Ascending aorta (tissue), 2 donors: ENCODE results near the gene ADRA2C. TPM values are rescaled to one million over a fixed set of nuclear protein-coding genes. Genes with fewer than 3 reads are reported as not detected.
"Not testable (repeated sequence)": the region's sequence is repeated elsewhere in the genome, so short reads cannot be mapped to it uniquely, and the experiment has no call there.

ENCODE experiments used
- DNase-seq, 2 donors: peaks; one replicate each; pipeline ENCODE4 v3.0.0-alpha.2; 2019; ENCODE audit warnings: low spot score in 2 of 2
- H3K27ac ChIP-seq, 2 donors: fragments of 200-600 bp; sonication (generic); one replicate each; pipeline ENCODE4 v1.5.1; 2016 to 2017; ENCODE audit warnings: mild to moderate bottlenecking in 1 of 2
- H3K27me3 ChIP-seq: fragments of 200-600 bp; sonication (generic); one replicate; pipeline ENCODE4 v1.5.1; 2017
- H3K36me3 ChIP-seq, 2 donors: fragments of 200-600 bp; sonication (generic); one replicate each; pipeline ENCODE4 v1.5.1; 2016
- H3K4me1 ChIP-seq, 2 donors: fragments of 200-600 bp; sonication (generic); one replicate each; pipeline ENCODE4 v1.5.1; 2016 to 2017; ENCODE audit warnings: mild to moderate bottlenecking in 1 of 2
- H3K4me3 ChIP-seq, 2 donors: fragments of 200-600 bp; sonication (generic); one replicate each; pipeline ENCODE4 v1.5.1; 2016 to 2017; ENCODE audit warnings: mild to moderate bottlenecking in 1 of 2
- H3K9me3 ChIP-seq, 2 donors: fragments of 200-600 bp; sonication (generic); one replicate each; pipeline ENCODE4 v1.5.1; 2016
- CTCF ChIP-seq, 3 experiments: fragments of 200-600 bp in 2 of 3; fragments of 450-650 bp in 1 of 3; sonication (generic) in 2 of 3; IDR thresholded peaks; one replicate each; pipeline ENCODE4 v1.5.1; 2016 to 2019; ENCODE audit warnings: antibody characterized with exemption in 3 of 3, mild to moderate bottlenecking in 1 of 3, moderate library complexity in 1 of 3
- intact Hi-C: fragments of 100-400 bp; cut with DNase I; formaldehyde crosslinking; loops from one replicate; pipeline ENCODE4 v1.15.1; 2023
- total RNA-seq: library from RNA; depleted of rRNA; stranded (reverse); fragments of >200 nt; gene quantifications from one replicate; pipeline ENCODE4 v1.1.0, GENCODE V29; 2016

ADRA2C gene
- total RNA-seq, 1 donor from 2014 or later = 46.1 TPM

GRCh38 chr4:3813151-3814052 is 47.2 kb downstream of the ADRA2C start:
- no peaks in the 10 kb centered on the region for H3K4me1 ChIP-seq
- intact Hi-C loops = no loop called here
- no peaks in the 10 kb centered on the region for H3K9me3 ChIP-seq
- no peak overlapping the region for H3K27ac ChIP-seq
- TF ChIP-seq CTCF (IDR thresholded peaks at IDR 0.05) = no peak
- DNase-seq = no peak
- H3K27me3 ChIP-seq = no peaks in the 10 kb centered on the region
- no peak overlapping the region for H3K4me3 ChIP-seq
- H3K36me3 ChIP-seq = no peaks in the 10 kb centered on the region

GRCh38 chr4:3814053-3814570 is 47.9 kb downstream of the ADRA2C start:
- Histone ChIP-seq H3K27ac (no peak overlapping the region), H3K4me1 (no peaks in the 10 kb centered on the region), H3K27me3 (no peaks in the 10 kb centered on the region), H3K4me3 (no peak overlapping the region), H3K36me3 (no peaks in the 10 kb centered on the region), H3K9me3 (no peaks in the 10 kb centered on the region)
- intact Hi-C loops = no loop called here
- no peak for DNase-seq
- TF ChIP-seq CTCF (IDR thresholded peaks at IDR 0.05) = no peak

GRCh38 chr4:3814838-3815237 is 48.7 kb downstream of the ADRA2C start:
- H3K27ac ChIP-seq, H3K9me3 ChIP-seq, H3K4me3 ChIP-seq, intact Hi-C loops, H3K36me3 ChIP-seq, DNase-seq, H3K27me3 ChIP-seq, H3K4me1 ChIP-seq: not testable (repeated sequence)

- DNase-seq = no peak
- intact Hi-C loops = no loop called here
- H3K27ac ChIP-seq = no peak overlapping the region
- no peaks in the 10 kb centered on the region for H3K9me3 ChIP-seq
- no peaks in the 10 kb centered on the region for H3K36me3 ChIP-seq
- H3K4me1 ChIP-seq = no peaks in the 10 kb centered on the region
- no peak for TF ChIP-seq CTCF (IDR thresholded peaks at IDR 0.05)
- H3K4me3 ChIP-seq = no peak overlapping the region
- no peaks in the 10 kb centered on the region for H3K27me3 ChIP-seq
These were observed 50.2 kb downstream of the ADRA2C start for GRCh38 chr4:3816256-3816825.

- TF ChIP-seq CTCF (IDR thresholded peaks at IDR 0.05) = no peak
- intact Hi-C loops = no loop called here
- Histone ChIP-seq H3K36me3 (no peaks in the 10 kb centered on the region), H3K27me3 (no peaks in the 10 kb centered on the region), H3K4me1 (no peaks in the 10 kb centered on the region), H3K27ac (no peak overlapping the region), H3K4me3 (no peak overlapping the region), H3K9me3 (no peaks in the 10 kb centered on the region)
- no peak for DNase-seq
These were observed 51.1 kb downstream of the ADRA2C start for GRCh38 chr4:3816983-3817960.

Other genes starting within 250 kb of the ADRA2C start
- 172 TPM for gene LRPAP1, start 234.0 kb upstream of the ADRA2C start, total RNA-seq